NCI-H2171 (cell line): ENCODE results near the gene PPP1R26.
A peak's percentile ranks its signal among the peaks of the same experiment; 100 is the strongest.

Experiments used
- DNase-seq: peaks from one replicate; lab custom pipeline; 2025; lab: John Stamatoyannopoulos, UW

PPP1R26 gene

GRCh38 chr9:135464181-135464580, 15.4 kb upstream of the PPP1R26 start:
- DNase-seq = no peak

- DNase-seq = no peak
Observed at GRCh38 chr9:135468854-135469521, 10.6 kb upstream of the PPP1R26 start.

- no peak for DNase-seq
Observed at GRCh38 chr9:135471791-135472640, 7.6 kb upstream of the PPP1R26 start.

- DNase-seq = no peak
Observed at GRCh38 chr9:135473972-135474543, 5.5 kb upstream of the PPP1R26 start.

- DNase-seq = peak; percentile 42
Observed at GRCh38 chr9:135474915-135475314, 4.7 kb upstream of the PPP1R26 start.

GRCh38 chr9:135476561-135477355, 2.8 kb upstream of the PPP1R26 start:
- no peak for DNase-seq

- no peak for DNase-seq
Observed at GRCh38 chr9:135478191-135478590, 1.4 kb upstream of the PPP1R26 start.

GRCh38 chr9:135478829-135479468, 633 bp upstream of the PPP1R26 start:
- no peak for DNase-seq

GRCh38 chr9:135480071-135480939, 723 bp downstream of the PPP1R26 start:
- peak; percentile 31 for DNase-seq

- no peak for DNase-seq
Observed at GRCh38 chr9:135480940-135481310, 1.3 kb downstream of the PPP1R26 start.

- DNase-seq = no peak
Observed at GRCh38 chr9:135482015-135482754, 2.6 kb downstream of the PPP1R26 start.

GRCh38 chr9:135484460-135485277, 5.1 kb downstream of the PPP1R26 start:
- DNase-seq = no peak

GRCh38 chr9:135485385-135485784, 5.8 kb downstream of the PPP1R26 start:
- no peak for DNase-seq

GRCh38 chr9:135485832-135486231, 6.2 kb downstream of the PPP1R26 start:
- DNase-seq = no peak

GRCh38 chr9:135486267-135487065, 6.9 kb downstream of the PPP1R26 start:
- DNase-seq = no peak

- DNase-seq = no peak
Observed at GRCh38 chr9:135487281-135488012, 7.9 kb downstream of the PPP1R26 start.

- no peak for DNase-seq
Observed at GRCh38 chr9:135488013-135488330, 8.4 kb downstream of the PPP1R26 start.

GRCh38 chr9:135488527-135488926, 8.9 kb downstream of the PPP1R26 start:
- no peak for DNase-seq
